COLO668 (cell line): ENCODE data around the gene RCL1.
A peak's percentile ranks its signal among the peaks of the same experiment; 100 is the strongest.
"Not testable (repeated sequence)": the region's sequence is repeated elsewhere in the genome, so short reads cannot be mapped to it uniquely, and the experiment has no call there.

Source experiments
- DNase-seq: peaks from one replicate; lab custom pipeline; 2025; ENCODE audit not compliant: unreplicated experiment; lab: John Stamatoyannopoulos, UW

Gene RCL1, protein sequence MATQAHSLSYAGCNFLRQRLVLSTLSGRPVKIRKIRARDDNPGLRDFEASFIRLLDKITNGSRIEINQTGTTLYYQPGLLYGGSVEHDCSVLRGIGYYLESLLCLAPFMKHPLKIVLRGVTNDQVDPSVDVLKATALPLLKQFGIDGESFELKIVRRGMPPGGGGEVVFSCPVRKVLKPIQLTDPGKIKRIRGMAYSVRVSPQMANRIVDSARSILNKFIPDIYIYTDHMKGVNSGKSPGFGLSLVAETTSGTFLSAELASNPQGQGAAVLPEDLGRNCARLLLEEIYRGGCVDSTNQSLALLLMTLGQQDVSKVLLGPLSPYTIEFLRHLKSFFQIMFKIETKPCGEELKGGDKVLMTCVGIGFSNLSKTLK

GRCh38 chr9:4792572-4793458, at the start of gene RCL1:
Gene RCL1 (plus strand): TSS chr9:4792944. CDS start chr9:4793092, 148 bp downstream.
- DNase-seq, result peak; percentile 99

- no peak for DNase-seq
Observed at GRCh38 chr9:4743131-4743875, 49.4 kb upstream of the RCL1 start.

- no peak for DNase-seq
Observed at GRCh38 chr9:4746278-4747030, 46.3 kb upstream of the RCL1 start.

- DNase-seq, result no peak
Observed at GRCh38 chr9:4748612-4749011, 44.1 kb upstream of the RCL1 start.

DNA sequence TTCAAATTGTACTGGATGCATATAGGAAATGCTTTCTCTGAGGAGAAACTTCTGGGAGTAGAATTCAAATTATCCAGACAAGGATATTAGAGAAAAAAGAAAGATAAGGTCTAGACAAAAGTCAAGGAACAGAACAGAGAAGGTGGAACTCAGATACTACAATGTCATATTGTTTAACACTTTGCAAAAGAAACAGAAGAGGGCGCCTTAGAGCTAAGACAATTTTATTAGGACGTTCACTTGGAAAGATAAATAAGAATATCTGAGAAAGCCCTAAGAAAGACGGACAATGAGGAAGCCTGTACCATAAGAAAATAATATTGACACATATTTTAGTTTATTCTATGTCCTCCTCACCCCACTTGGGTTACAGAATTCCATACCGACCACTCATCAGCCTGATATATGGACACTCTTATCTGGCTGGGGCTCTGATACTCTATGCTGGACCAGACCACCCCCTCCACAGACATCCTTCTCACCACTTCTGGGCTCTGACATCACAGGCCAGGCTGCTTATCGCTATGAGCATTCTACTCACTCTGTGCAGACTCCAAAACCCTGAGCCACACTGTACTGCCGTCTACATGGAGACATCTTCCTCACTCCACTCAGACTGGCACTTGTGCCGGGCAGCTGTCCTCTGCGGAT, 42.6 kb upstream of the RCL1 start:
- DNase-seq, result no peak

DNA sequence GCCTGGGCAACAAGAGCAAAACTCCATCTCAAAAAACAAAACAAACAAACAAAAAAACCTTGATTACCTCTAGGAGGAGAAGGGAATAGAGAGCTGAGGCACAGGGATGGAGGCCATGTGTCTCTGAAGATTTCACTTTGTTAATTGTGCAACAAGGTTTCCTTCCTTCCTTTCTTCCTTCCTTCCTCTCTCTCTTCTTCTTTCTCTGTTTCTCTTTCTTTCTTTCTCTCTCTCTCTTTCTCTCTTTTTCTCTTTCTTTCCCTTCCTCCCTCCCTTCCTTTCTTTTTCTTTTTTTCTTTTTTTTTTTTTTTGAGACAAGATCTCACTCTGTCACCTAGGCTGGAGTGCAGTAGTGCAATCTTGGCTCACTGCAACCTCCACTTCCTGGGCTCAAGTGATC, 38.2 kb upstream of the RCL1 start:
- not testable (repeated sequence) for DNase-seq

- no peak for DNase-seq
Observed at GRCh38 chr9:4755026-4755609, 37.6 kb upstream of the RCL1 start.

- DNase-seq, result no peak
Observed at GRCh38 chr9:4756420-4756819, 36.3 kb upstream of the RCL1 start.

DNA sequence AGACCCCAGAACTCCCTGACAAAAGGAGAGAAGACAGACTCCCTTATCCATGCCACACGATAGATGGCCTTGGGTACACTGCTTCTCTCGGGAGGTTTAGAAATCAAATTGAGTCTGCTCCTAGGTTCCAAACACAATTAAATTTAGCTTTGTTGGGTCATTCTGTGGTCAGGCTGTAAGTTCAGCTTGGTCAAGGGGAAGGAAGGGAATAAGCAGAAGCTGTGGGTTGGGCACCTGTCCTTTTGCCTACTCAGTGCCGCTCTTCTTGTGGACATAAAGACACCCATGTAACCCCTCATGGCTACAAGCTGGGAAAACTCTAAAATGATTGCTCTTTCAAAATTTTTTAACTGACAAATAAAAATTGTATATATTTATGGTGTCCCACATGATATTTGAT, 32.6 kb upstream of the RCL1 start:
- DNase-seq, result no peak

DNA sequence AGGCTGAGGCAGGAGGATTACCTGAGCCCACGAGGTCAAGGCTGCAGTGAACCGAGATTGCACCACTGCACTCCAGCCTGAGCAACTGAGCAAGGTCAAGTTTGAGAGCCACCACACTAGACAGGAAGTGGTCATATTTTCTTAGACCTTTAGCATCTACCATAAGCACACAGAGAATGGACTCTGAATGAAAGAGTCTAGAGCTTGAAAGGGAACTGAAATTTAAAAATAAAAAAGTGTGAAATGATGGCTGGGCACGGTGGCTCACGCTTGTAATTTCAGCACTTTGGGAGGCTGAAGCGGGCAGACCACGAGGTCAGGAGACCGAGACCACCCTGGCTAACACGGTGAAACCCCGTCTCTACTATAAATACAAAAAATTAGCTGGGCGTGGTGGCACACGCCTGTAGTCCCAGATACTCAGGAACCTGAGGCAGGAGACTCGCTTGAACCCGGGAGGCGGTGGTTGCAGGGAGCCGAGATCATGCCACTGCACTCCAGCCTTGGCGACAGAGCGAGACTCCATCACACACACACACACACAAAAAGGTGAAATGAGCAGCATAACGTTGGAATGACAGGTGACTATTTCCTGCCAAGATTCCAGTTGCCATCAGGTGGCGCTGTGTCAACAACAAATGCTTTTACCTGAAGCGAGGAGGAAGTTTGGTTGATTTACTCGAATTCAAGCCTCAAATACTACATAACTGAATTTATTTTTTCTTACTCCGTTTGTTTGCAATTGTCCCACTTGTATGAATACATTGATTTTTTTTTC, 30.4 kb upstream of the RCL1 start:
- peak; percentile 75 for DNase-seq

DNA sequence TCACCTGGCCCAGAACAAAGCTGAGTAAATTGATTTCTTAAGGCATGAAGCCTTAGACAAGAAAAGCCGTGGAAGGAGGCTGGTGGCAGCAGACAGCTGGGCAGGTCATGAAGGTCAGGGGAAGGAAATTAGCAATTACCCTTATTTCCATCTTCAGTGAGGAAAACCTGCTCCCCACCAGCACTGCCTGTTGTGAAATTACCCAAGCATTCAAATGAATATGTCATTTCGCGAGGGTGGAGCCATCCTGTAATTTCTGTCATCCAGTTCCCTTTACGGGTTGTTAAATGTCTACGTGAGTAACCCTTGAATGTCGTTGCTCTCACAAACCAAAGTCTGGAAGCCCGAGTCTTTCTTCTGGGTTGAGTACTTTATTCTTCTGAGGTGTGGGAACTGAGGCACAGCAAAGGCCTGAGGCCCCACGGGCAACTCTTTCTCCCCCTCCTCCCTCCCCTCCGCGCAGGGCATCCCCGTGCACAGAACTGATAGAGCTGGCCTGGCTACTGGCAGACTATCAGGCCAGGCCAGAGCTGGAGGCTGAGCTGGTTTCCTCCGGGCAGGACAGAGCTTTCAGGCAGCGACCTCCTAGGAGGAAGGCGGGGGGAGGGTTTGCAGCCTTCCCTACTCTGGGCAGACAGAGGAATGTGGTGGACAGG, 29.7 kb upstream of the RCL1 start:
- DNase-seq, result no peak

DNA sequence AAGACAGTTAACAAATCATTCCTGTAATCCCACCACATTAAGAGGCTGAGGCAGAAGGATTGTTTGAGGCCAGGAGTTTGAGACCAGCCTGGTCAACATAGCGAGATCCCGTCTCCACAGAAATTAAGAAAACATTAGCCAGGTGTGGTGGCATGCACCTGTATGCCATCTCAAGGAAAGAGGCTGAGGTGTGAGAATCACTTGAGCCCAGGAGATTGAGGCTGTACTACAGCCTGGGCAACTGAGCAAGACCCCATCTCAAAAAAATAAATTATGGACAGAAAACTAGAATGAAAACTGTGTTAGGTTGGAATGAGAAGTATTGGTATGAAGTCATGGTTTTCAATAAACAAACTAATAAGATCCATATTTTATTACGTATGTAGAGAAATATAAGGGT, 28.7 kb upstream of the RCL1 start:
- DNase-seq, result no peak

DNA sequence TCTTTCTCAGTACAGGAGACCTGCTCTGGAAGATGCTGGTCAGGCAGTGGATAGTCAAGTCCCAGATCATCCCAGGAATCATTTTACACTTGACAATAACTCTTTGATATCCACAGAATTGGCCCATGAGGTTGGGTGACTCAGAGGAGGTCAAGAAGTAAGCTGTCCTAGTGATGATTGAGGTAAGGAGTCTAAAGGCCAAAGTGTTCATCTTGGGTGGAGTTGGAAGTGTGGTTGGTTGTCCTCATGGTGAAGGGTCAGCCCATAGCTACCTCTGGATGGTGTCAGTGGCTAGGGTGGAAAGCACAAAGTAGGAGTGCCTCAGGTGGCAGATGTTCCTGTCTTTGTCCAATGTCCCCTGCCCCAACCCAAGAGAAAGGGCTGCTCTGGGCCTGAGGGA, 24.1 kb upstream of the RCL1 start:
- no peak for DNase-seq

GRCh38 chr9:4769321-4770080, 23.2 kb upstream of the RCL1 start:
- no peak for DNase-seq

GRCh38 chr9:4771788-4772187, 21.0 kb upstream of the RCL1 start:
- DNase-seq, result no peak

DNA sequence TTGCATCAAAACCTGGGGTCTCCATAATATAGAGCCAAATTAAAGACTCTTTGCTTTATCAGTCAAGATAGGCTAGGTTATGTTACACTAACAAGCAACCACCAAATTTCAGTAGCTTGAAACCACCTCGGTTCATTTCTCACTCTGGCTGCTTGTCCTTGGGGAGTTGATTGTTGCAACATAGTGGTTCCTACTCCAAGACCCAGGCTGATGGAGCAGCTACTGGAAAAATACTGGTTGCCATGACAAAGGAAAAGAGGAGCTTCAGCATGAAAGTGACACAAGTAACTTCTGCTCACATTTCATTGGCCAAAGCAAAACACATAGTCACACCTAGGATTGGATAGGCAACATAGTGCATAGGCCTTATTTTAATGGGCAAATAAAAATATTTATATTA, 18.5 kb upstream of the RCL1 start:
- DNase-seq, result no peak

DNA sequence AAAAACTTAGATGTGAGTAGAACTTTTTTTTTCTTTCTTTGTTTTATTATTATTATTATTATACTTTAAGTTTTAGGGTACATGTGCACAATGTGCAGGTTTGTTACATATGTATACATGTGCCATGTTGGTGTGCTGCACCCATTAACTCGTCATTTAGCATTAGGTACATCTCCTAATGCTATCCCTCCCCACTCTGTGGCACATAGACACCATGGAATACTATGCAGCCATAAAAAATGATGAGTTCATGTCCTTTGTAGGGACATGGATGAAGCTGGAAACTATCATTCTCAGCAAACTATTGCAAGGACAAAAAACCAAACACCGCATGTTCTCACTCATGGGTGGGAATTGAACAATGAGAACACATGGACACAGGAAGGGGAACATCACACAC, 17.8 kb upstream of the RCL1 start:
- DNase-seq, result not testable (repeated sequence)

- DNase-seq, result no peak
Observed at GRCh38 chr9:4780651-4781050, 12.1 kb upstream of the RCL1 start.
